ENCODE data around the gene EYS.

Gene EYS

GRCh38 chr6:65452333-65452732 lies 254.7 kb downstream of the EYS start:
- TF ChIP-seq, protein P1, sequence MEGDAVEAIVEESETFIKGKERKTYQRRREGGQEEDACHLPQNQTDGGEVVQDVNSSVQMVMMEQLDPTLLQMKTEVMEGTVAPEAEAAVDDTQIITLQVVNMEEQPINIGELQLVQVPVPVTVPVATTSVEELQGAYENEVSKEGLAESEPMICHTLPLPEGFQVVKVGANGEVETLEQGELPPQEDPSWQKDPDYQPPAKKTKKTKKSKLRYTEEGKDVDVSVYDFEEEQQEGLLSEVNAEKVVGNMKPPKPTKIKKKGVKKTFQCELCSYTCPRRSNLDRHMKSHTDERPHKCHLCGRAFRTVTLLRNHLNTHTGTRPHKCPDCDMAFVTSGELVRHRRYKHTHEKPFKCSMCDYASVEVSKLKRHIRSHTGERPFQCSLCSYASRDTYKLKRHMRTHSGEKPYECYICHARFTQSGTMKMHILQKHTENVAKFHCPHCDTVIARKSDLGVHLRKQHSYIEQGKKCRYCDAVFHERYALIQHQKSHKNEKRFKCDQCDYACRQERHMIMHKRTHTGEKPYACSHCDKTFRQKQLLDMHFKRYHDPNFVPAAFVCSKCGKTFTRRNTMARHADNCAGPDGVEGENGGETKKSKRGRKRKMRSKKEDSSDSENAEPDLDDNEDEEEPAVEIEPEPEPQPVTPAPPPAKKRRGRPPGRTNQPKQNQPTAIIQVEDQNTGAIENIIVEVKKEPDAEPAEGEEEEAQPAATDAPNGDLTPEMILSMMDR (IDR thresholded peaks at IDR 0.05; ENCODE audit: extremely low read depth, insufficient read depth, missing control alignments): no peak
- DNase-seq (ENCODE audit: low spot score): no peak
- in situ Hi-C loops (cut with MboI; ENCODE audit: low pct_unique_long_range_greater_than_20kb, low sequenced_read_pairs, unreplicated experiment): no loop called here

- no peak for DNase-seq (ENCODE audit: low spot score)
- in situ Hi-C loops (cut with MboI; ENCODE audit: low pct_unique_long_range_greater_than_20kb, low sequenced_read_pairs, unreplicated experiment): no loop called here
- TF ChIP-seq, protein P1 (IDR thresholded peaks at IDR 0.05; ENCODE audit: extremely low read depth, insufficient read depth, missing control alignments): no peak
Measured at GRCh38 chr6:65450451-65450850, 256.6 kb downstream of the EYS start.

DNA sequence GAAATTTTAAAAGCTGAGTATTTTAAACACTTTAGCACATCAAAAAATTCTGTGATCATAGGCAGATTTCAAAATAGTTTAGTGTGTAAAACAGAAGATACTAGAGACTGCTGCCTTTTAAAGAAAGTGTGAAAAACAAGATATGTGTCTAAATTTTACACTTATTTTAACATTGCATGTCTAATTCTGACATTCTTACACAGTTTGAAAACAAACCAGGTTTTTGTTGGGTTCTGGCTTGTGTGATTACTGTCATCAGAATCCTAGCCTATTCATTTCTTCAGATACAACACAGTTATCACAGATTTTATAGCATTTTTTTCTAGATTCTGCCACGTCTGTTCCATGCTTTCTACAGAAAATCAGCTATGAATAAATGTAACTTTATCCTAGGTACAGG lies 257.1 kb downstream of the EYS start:
- in situ Hi-C loops (cut with MboI; ENCODE audit: low pct_unique_long_range_greater_than_20kb, low sequenced_read_pairs, unreplicated experiment): no loop called here

DNA sequence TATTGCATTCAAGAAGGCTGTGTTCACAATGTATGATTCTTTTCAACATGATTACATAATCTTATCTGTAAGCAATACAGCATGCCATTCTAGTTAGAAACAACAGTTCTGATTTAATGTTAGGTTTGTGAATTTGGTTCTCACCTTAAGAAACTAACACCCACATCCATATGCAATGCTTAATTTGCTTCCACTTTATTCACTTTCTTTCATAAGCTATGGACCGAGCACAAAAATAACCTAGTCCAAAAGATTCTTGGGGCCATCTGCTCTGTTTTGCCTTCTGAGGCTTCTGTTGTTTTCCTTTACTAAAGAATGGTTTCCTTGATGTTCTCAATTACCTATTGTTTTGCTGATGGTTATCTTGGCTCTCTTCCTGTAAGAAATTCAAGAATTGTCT lies 258.2 kb downstream of the EYS start:
- DNase-seq (ENCODE audit: low spot score): no peak
- TF ChIP-seq, protein P1 (IDR thresholded peaks at IDR 0.05; ENCODE audit: extremely low read depth, insufficient read depth, missing control alignments): no peak
- in situ Hi-C loops (cut with MboI; ENCODE audit: low pct_unique_long_range_greater_than_20kb, low sequenced_read_pairs, unreplicated experiment): no loop called here

More for the DNA sequence above, 257.1 kb downstream of the EYS start:
- no peak for DNase-seq (ENCODE audit: low spot score)
- TF ChIP-seq, protein P1 (IDR thresholded peaks at IDR 0.05; ENCODE audit: extremely low read depth, insufficient read depth, missing control alignments): no peak

- DNase-seq (ENCODE audit: low spot score): no peak
- in situ Hi-C loops (cut with MboI; ENCODE audit: low pct_unique_long_range_greater_than_20kb, low sequenced_read_pairs, unreplicated experiment): no loop called here
- TF ChIP-seq, protein P1 (IDR thresholded peaks at IDR 0.05; ENCODE audit: extremely low read depth, insufficient read depth, missing control alignments): no peak
Measured at GRCh38 chr6:65436281-65436680, 270.7 kb downstream of the EYS start.

- in situ Hi-C loops (cut with MboI; ENCODE audit: low pct_unique_long_range_greater_than_20kb, low sequenced_read_pairs, unreplicated experiment): no loop called here
- TF ChIP-seq, protein P1 (IDR thresholded peaks at IDR 0.05; ENCODE audit: extremely low read depth, insufficient read depth, missing control alignments): no peak
- no peak for DNase-seq (ENCODE audit: low spot score)
Measured at GRCh38 chr6:65416621-65417020, 290.4 kb downstream of the EYS start.

- in situ Hi-C loops (cut with MboI; ENCODE audit: low pct_unique_long_range_greater_than_20kb, low sequenced_read_pairs, unreplicated experiment): no loop called here
- DNase-seq (ENCODE audit: low spot score): no peak
- TF ChIP-seq, protein P1 (IDR thresholded peaks at IDR 0.05; ENCODE audit: extremely low read depth, insufficient read depth, missing control alignments): no peak
Measured at GRCh38 chr6:65410309-65410708, 296.7 kb downstream of the EYS start.
